Measurements from ENCODE around the gene MYO1D.
"Not testable (repeated sequence)": the region's sequence is repeated elsewhere in the genome, so short reads cannot be mapped to it uniquely, and the experiment has no call there.

Gene MYO1D

DNA sequence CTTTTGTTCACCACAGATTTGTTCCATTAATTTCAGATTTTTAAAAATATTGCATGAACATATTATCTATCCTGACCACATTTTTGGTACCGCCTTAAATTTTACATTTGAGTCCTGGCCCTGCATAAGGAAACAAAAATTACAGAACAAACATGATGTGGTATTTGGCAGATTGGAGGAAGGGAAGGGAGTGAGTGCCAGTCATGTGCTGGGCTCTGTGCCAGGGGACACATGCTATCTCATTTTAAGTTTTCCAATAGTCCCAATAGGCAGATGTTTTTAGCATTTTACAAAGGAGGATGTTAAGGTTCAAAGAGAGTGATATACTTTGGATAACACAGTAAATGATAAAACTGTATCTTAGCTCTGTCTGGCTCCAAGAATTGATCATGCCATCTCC, 205.0 kb downstream of the MYO1D start:
- DNase-seq (ENCODE audit: low spot score): no peak

DNA sequence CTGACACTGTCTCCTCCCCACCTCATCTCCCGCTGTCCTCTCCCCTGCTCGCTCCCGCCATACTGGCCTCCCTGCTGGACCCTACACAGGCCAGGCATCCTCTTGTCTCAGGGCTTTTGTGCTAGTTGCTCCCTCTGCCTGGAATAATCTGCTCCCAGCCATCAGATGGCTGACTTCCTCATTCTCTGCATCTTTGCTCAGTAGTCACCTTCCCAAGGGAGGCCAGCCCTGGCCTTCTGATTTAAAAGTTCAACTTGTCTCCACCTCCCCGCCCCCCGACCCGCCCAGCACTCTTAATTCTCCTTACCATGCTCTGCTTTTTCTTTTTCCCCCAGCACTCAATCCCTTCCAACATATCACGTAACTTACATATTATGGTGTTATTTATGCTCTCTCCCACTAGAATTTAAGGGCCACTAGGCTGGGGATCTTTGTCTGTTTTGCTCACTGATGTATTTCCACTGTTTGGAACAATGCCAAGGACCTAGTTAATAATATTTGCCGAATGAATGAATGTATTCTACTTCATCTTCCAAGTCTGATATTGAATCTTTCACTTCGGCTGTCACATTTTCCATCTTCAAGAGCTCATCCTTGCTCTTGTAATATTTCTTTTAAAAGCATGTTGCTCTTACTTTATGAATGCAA, 211.9 kb downstream of the MYO1D start:
- DNase-seq (ENCODE audit: low spot score): no peak

DNA sequence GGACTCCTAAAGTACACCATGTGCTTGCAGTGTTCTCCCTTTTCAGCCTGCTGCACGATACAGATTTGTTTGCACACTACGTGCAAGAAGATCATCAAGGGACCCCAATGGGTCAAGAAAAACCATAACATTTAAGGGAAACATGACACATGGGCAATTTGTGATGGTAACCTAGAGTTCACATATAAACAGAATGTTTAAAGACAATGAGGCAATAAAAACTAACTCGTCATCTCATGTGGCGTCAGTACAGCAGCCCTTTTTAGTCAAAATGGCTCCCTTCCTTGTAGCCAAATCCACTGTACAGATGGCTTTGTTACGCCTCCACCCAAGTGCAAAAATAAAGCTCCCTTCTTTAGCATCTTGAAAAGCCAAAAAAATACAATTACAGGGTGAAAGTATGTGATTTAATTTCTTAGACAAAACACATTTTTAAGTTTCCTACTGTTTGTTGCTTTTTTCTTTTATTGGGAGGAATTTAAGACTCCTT, 216.4 kb downstream of the MYO1D start:
- no peak for DNase-seq (ENCODE audit: low spot score)

DNA sequence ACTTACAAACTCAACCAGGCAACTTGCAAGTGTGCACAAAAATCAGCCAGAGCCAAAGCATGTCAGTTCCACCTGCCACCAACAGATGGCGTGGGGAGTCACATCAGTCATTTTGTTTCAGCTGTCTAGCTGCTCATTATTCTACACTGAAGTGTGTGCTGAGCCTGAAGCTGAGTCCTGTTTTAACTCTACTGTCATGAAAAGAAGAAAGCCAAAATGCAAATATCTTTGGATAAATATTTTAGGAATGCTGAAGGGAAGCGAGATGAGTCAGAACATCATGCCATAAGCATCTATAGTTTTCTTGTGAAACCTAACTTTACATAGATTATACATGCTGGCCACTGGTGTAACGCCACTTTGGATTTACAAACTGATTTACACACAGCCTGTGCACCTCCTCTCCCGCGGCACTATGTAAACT, 217.5 kb downstream of the MYO1D start:
- peak; percentile 85 for DNase-seq (ENCODE audit: low spot score)

DNA sequence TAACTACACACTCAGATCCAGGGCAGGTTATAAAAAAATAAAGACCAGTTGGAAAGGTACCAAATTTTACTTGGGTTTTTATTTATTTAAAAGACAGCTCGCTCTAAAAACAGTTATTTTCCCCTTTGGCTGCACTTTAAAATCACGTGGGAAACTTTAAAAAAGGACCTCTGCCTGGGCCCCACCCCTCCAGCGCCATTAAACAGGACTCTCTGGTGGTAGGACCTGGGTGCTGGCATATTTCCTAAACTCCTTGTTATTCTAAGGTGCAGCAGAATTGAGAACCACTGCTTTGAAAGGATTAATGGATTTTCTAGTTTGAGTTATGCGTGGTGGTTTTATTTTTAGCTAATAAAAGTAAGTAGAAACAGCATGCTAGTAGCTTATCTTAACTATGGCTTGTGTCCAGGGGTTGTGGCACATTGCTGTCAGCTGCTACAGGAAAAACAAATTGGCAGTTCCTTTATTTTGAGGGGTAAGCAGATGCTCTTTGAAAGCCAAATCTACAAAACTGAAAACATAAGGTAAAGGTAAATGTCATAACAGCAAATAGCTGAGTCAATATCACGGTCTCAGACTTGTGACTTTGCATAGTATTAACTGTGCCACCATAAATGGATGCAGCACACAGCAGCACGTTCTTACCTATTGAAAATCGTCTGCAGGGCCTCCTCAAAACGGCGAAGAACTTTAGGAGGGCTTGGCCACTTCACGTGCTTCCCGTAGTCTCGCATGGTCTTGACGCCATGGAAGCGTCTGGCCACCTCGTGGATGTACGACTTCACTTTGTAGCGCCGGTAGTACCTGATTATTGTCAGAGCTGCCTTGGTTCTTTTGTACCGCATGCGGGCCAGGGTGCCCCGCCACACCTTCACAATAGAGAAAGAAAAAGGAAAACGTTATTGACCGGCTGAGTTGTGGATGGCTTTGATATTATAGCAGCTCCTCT, 218.2 kb downstream of the MYO1D start:
- no peak for DNase-seq (ENCODE audit: low spot score)

DNA sequence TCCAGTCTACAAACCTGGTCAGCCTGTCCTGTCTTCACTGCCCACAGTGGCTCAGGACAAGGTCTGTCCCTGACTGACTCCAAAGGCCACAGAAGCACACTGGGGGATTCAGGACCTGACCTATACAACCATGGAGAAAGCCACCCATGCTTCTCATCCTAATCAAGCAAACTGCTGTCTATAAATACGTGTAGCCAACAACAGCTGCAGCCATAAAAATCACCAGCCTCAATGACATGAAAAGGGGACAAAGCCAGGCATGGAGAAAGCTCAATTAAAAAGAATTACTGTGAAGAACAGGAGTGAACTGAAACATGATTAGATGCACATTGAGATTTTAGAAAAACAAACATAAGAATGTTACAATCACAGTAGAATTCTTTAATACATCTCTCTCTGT, 220.0 kb downstream of the MYO1D start:
- no peak for DNase-seq (ENCODE audit: low spot score)

DNA sequence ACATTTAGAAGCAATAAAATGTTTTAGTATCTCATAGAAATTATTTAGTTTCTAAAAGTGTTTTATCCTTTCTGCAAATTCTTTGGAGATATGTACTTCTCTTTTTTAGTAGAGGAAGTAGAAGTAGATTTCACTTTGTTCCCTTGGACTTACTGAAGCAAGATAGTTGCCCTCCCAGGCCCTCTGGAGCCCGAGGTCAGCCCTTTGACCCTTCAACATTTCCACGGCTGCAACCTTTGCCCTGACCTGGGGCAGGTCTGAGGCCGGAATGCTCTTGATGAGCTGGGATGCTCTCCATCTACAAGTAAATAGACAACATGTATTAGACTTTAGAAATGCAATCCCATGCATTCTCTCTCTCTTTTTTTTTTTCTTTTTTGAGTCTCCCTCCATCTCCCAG, 222.6 kb downstream of the MYO1D start:
- no peak for DNase-seq (ENCODE audit: low spot score)

DNA sequence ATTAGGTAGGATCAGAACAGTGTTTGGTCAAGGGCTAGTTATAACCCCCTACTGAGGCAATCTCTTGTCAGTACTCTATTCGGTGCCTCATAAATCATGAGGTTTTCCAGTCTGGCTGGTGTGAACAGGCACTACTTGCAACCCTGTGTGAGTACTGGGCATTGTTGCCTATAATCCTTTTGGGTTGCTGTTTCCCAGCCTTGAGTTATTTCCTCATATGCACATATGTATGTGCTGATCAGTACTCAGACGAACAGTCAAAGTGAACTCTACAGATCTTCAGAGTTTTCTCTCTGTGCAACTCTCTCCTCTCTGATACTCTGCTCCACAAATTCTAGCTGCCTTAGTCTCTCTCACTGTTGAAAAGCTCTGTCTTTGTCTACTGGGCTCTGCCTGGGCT, 225.8 kb downstream of the MYO1D start:
- DNase-seq (ENCODE audit: low spot score): no peak

DNA sequence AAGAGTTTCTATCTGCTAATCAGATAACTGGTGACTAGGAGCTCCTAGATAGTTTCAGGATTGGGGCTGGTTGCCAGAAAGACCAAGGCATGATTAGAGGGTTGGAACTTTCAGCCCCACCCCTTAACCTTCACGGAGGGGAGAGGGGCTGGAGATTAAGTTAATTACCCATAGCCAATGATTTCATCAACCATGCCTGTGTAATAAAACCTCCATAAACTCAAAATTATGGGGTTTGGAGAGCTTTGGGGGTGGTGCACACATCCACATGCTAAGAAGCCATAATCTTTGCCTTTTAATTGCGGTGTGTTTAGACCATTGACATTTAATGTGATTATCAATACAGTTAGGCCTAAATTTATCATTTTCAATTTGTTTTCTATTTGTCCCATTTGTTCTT, 228.5 kb downstream of the MYO1D start:
- DNase-seq (ENCODE audit: low spot score): no peak

DNA sequence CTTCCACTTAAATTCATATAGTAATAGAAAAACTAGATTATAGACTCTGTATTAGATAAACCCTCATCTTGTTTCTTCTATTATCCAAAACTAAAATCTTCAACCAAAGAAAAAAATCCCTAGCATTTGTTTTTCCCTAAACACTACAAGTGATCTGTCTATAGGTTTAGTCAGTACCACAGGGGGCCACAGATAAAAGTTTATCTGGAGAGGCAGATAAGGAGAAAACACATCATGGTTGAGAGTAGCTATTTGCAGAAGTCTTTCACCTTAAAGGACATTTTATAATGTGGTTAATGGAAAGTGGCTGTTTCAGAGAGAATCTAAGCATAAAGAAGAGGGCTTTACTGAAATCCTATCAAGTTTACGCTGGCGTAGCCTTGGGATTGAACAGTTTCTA, 230.0 kb downstream of the MYO1D start:
- no peak for DNase-seq (ENCODE audit: low spot score)

DNA sequence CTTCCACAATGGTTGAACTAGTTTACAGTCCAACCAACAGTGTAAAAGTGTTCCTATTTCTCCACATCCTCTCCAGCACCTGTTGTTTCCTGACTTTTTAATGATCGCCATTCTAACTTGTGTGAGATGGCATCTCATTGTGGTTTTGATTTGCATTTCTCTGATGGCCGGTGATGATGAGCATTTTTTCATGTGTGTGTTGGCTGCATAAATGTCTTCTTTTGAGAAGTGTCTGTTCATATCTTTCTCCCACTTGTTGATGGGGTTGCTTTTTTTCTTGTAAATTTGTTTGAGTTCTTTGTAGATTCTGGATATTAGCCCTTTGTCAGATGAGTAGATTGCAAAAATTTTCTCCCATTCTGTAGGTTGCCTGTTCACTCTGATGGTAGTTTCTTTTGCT, 235.4 kb downstream of the MYO1D start:
- not testable (repeated sequence) for DNase-seq (ENCODE audit: low spot score)

DNA sequence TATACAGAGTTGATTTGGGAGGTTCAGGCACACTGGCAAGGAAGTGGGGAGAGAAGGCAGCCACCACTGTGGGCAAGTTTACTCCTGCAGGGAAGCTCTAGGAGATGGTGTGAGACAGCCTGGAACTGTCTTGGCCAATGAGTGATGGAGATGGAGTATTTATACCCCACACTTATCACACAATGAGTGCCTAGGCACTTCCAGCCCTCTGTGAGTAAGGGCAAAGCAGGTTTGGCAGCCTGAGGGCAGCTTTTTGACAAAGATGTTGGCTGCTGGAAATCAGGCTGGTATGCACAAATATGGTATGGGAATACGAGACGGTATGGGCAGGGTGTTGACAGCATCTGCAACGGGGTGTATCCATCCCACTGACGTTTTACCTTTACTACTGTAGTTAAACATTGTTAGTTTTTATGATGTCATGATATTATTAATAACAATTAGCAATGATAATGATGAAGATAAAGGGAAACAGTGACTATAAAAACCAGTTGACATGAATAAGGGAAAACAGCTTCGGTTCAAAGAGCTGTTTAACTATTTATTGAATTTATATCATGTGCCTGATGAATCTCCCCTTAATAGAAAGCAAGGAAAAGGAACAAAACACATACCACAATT, 240.2 kb downstream of the MYO1D start:
- no peak for DNase-seq (ENCODE audit: low spot score)

DNA sequence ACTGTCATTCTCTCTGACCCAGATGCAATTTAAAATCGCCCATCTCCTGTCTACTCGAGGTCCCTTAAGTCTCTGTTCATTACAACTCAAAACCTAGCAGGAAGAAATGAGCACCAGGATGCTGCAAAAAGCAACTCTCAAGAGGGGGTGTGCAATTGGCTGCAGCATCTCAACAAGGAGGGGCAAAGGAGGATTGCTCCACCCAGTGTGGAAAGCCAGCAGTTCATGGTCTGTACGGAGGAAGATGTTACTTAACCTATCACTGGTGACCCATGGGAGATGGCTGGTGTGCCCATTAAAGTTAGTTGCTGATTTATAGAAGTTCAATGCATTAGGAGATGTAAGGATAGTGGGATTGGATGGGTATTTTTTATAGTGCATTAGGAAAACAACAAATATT, 242.8 kb downstream of the MYO1D start:
- no peak for DNase-seq (ENCODE audit: low spot score)

DNA sequence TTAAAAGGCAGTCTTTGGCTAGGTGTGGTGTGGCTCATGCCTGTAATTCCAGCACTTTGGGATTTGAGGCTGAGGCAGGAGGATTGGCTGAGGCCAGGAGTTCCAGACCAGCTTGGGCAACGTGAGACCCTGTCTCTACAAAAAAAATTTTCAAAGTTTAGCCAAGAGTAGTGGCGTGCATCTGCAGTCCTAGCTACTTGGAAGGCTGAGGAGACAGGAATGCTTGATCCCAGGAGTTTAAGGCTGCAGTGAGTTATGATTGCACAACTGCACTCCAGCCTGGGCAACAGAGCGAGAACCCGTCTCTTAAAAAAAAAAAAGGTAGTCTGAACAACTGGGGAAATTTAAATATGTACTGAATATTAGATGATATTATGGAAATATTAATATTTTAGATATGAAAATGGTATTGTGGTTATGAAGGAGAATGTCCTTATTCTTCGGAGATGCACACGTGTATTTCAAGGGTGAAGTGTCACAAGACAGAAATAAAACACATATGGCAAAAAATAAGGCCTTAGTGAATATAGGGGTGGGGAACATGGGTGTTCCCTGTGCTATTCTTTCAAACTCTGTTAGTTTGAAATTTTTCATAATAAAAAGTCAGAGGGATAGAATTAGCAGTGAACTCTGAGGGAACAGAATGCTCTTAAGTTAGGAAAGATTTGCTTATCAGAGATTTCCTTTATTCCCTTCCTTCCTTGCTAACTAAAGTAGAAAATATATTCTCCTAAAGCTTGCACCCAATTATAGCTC, 245.4 kb downstream of the MYO1D start:
- no peak for DNase-seq (ENCODE audit: low spot score)

DNA sequence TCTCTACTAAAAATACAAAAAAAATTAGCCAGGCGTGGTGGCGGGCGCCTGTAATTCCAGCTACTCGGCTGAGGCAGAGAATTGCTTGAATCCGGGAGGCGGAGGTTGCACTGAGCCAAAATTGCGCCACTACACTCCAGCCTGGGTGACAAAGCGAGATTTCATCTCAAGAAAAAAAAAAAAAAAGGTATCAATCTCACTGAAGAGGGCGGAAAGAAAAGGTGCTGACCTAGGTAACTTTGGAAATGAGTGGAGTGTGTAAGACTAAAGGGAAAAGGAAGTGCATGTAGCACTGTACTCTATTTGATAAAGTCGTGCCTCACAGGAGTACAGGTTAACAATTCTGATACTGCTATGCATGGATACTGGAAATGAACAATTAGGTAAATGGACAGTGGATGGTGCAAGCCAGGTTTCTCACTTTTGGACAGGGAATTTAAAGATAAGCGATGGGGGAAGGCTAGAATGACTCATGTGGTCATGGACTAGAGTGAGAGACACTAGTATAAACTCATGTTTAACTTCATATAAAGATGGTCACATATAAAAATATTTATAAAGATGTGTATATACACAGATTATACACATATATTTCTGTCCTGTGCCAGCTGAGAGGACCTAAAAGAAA, 247.2 kb downstream of the MYO1D start:
- DNase-seq (ENCODE audit: low spot score): no peak

DNA sequence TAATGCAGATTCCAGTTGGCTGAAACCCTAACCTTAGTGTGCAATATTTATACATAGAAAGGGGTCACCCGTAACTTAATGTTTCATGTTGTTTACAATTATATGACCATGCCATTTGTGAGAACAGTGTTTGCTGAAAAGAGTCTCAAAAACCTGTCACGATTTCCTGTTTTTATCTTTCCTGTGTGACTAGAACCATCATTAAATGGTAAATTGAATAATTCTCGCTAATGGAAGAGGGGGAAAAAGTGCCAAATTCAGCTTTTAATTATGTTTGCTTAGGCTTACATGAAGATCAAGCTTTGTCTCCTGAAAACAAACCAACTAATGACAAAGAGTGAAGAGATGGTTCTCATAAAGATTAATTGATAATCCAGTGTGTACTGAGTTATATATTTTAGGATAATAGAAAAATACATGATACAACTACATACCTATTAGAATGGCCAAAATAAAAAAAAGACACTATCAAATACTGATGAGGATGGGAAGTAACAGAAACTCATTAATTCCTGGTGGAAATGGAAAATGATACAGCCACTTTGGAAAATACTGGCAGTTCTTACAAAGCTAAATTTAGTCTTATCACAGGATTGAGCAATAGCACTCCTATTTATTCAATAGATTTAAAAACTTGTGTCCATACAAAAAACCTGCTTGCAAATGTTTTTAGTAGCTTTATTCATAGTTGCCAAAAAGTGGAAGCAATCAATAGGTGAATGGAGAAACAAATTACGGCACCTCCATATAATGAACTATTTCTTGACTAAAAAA, 248.5 kb downstream of the MYO1D start:
- DNase-seq (ENCODE audit: low spot score): no peak

DNA sequence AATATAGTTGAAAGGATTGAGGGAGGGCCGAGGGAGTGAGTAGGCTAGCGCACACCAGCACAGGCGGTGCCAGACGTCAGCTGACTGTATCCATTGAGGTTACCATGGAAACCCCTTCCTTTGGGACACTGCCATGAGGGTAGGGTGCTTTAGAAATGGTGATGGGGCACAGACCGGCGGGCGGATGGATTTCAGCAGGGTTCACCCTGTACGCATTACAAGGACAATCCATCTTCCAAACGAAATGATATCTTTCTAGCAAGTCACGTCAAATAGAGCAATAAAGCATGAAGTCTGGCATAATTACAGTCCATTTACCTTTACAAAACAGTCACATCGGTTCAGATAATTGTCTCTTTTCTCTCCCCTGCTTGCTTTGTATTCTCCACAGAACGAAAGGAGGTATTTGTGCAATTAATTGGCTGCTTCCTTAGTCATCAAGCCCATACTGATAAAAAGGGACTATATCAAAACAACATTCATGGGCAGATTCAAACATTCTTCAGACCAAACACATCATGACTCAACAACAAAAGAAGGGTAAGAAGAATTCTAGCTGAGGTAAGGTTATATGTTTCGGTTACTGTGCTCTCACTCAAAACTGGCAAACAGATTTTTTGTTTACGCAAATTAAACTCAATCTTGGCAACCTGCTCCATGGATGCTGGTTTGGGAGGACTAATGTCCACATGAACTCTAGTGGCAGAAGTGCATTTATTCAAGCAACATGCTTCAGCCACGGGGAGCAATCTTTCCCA, 249.5 kb downstream of the MYO1D start:
- DNase-seq (ENCODE audit: low spot score): no peak

DNA sequence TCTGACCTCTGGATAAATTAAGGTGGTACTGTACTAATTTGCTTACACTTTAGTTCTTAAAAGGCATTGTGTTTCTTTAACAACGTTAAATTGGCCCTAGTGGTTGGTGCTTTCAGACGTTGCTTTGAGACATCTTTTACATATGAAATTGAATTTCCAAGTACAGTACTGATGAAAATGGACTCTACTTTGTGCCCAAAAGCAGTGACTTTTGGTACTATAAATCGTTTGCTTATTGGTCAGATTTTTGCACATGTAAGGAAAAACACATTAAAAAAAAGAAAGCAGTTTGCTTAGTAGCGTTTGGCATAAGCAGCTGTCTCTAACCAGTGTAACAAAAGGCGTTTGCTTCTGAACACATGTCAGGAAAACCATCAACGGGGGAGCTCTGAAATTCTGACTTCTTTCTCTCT, 250.5 kb downstream of the MYO1D start:
- DNase-seq (ENCODE audit: low spot score): no peak

DNA sequence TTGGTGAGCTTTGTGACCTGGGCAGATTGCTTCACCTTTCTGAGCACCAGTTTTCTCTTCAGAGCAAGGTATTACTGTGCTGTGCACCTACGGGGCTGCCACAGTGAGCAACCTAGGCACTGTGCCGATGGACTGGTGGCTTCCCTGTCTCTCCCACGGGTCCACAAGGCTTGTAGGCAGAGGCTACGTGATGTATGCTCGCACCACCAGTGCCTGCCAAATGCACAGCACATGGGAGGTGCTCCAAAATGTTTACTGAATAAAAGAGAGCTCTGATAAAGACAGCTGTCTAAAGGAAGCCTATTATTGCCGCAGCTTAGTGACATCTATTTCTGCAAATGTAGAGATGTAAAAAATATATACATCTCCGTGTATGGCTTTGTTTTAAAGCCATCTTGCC, 251.0 kb downstream of the MYO1D start:
- DNase-seq (ENCODE audit: low spot score): no peak

DNA sequence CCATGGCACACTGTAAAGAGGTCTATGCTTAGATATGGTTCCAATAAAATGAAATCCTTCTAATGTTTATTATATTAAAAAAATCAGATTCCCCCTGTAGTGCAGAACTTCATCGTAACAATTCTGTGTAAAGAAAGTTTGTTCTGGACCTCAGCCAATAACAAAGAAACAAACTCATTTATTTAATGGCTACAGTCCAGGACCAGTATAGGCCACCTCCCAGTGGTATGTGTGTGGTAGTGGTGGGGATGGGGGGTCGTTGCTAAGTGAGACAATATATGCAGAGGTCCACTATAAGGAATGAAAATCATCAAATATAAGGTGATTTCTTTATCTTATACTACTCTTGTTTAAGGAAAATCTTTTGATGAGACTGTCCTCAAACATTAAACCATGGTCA, 253.7 kb downstream of the MYO1D start:
- no peak for DNase-seq (ENCODE audit: low spot score)
